ENCODE data around the gene CCDC77. TPM values are rescaled to one million over a fixed set of nuclear protein-coding genes. Genes with fewer than 3 reads are reported as not detected.

CCDC77 gene
- total RNA-seq, 1 donor from 2014 or later = 11.2 TPM

- Mint-ChIP-seq H3K27me3 (peaks cover 40% of the 10 kb centered on the region), H3K4me3 (peak overlapping the region; percentile 81), H3K4me1 (peaks cover 12% of the 10 kb centered on the region), H3K9me3 (no peaks in the 10 kb centered on the region), H3K36me3 (ENCODE audit: low read depth) (no peaks in the 10 kb centered on the region), H3K27ac (no peak overlapping the region)
- intact Hi-C loops (cut with micrococcal nuclease) = no loop called here
- ATAC-seq (ENCODE audit: low read depth) = peak; percentile 62
- TF ChIP-seq CTCF (IDR thresholded peaks at IDR 0.05) = no peak
- CTCF ChIA-PET = no interaction called here
- DNase-seq = peak; percentile 25
- POLR2A ChIA-PET = no interaction called here
These were observed 59.1 kb downstream of the CCDC77 start for GRCh38 chr12:460261-461230.

- peaks cover 40% of the 10 kb centered on the region for H3K27me3 Mint-ChIP-seq
- H3K4me1 Mint-ChIP-seq = peaks cover 13% of the 10 kb centered on the region
- intact Hi-C loops (cut with micrococcal nuclease) = no loop called here
- no peak for TF ChIP-seq CTCF (IDR thresholded peaks at IDR 0.05)
- no peaks in the 10 kb centered on the region for H3K36me3 Mint-ChIP-seq (ENCODE audit: low read depth)
- ATAC-seq (ENCODE audit: low read depth) (no peak), DNase-seq (no peak)
- peak overlapping the region; percentile 81 for H3K4me3 Mint-ChIP-seq
- no peaks in the 10 kb centered on the region for H3K9me3 Mint-ChIP-seq
- POLR2A ChIA-PET = no interaction called here
- H3K27ac Mint-ChIP-seq = no peak overlapping the region
- CTCF ChIA-PET = interaction anchor here (1.0 kb wide), 1 partner anchor 9 kb away, joined by 3 read pairs; no protein-coding TSS in a partner anchor
These were observed 60.0 kb downstream of the CCDC77 start for GRCh38 chr12:461425-461824.

- Mint-ChIP-seq H3K27ac (no peak overlapping the region), H3K27me3 (peaks cover 33% of the 10 kb centered on the region), H3K36me3 (ENCODE audit: low read depth) (no peaks in the 10 kb centered on the region), H3K9me3 (no peaks in the 10 kb centered on the region), H3K4me3 (no peak overlapping the region), H3K4me1 (peaks cover 15% of the 10 kb centered on the region)
- intact Hi-C loops (cut with micrococcal nuclease) = no loop called here
- ChIA-PET CTCF (no interaction called here), POLR2A (no interaction called here)
- no peak for TF ChIP-seq CTCF (IDR thresholded peaks at IDR 0.05)
- ATAC-seq (ENCODE audit: low read depth) (no peak), DNase-seq (no peak)
These were observed 61.7 kb downstream of the CCDC77 start for GRCh38 chr12:462936-463705.

GRCh38 chr12:464484-465267 is 63.2 kb downstream of the CCDC77 start:
- H3K27ac Mint-ChIP-seq = no peak overlapping the region
- no peak overlapping the region for H3K4me3 Mint-ChIP-seq
- ChIA-PET POLR2A (no interaction called here), CTCF (interaction anchor here (0.7 kb wide), 1 partner anchor 9 kb away, joined by 3 read pairs; no protein-coding TSS in a partner anchor)
- no peaks in the 10 kb centered on the region for H3K9me3 Mint-ChIP-seq
- DNase-seq (no peak), ATAC-seq (ENCODE audit: low read depth) (no peak)
- no peak for TF ChIP-seq CTCF (IDR thresholded peaks at IDR 0.05)
- H3K36me3 Mint-ChIP-seq (ENCODE audit: low read depth) = no peaks in the 10 kb centered on the region
- intact Hi-C loops (cut with micrococcal nuclease) = no loop called here
- peaks cover 23% of the 10 kb centered on the region for H3K27me3 Mint-ChIP-seq
- H3K4me1 Mint-ChIP-seq = peaks cover 8% of the 10 kb centered on the region

Data from activated B cell treated with CpG ODN at 0.5 μM for 24 hours (primary cell).